ENCODE results near the gene CBLC.

Gene CBLC

GRCh38 chr19:44807652-44808462 lies 30.2 kb downstream of the CBLC start:
- DNase-seq = no peak

GRCh38 chr19:44808463-44809371 lies 31.0 kb downstream of the CBLC start, which contains the start of gene BCAM:
Gene BCAM (plus strand): TSS chr19:44809103. CDS start chr19:44809125, 22 bp downstream.
- peak; percentile 21 for ATAC-seq (replicated peaks)
- Mint-ChIP-seq H3K9me3 (no peaks in the 10 kb centered on the region), H3K27ac (no peak within 1 kb of the TSS), H3K27me3 (peaks cover 33 to 58% of the 10 kb centered on the region in 2 donors), H3K4me1 (ENCODE audit: low read depth in 2 of 2) (peaks cover 0 to 4% of the 10 kb centered on the region in 2 donors), H3K4me3 (peak within 1 kb of the TSS in 1 of 2 donors; percentile 48), H3K36me3 (ENCODE audit: insufficient read depth) (peaks cover 3% of the 10 kb centered on the region)
- DNase-seq = no peak

More at GRCh38 chr19:44807652-44808462, 30.2 kb downstream of the CBLC start:
- no peaks in the 10 kb centered on the region for H3K9me3 Mint-ChIP-seq
- H3K27ac Mint-ChIP-seq = no peak overlapping the region
- no peak for ATAC-seq (replicated peaks)
- peaks cover 3% of the 10 kb centered on the region for H3K36me3 Mint-ChIP-seq (ENCODE audit: insufficient read depth)
- H3K4me3 Mint-ChIP-seq = peak overlapping the region in 1 of 2 donors; percentile 48
- peaks cover 33 to 58% of the 10 kb centered on the region in 2 donors for H3K27me3 Mint-ChIP-seq
- H3K4me1 Mint-ChIP-seq (ENCODE audit: low read depth in 2 of 2) = peaks cover 0 to 4% of the 10 kb centered on the region in 2 donors

GRCh38 chr19:44809577-44810233 lies 32.0 kb downstream of the CBLC start:
- no peak for ATAC-seq (replicated peaks)
- H3K9me3 Mint-ChIP-seq = no peaks in the 10 kb centered on the region
- H3K27ac Mint-ChIP-seq = no peak overlapping the region
- H3K4me1 Mint-ChIP-seq (ENCODE audit: low read depth in 2 of 2) = peaks cover 0 to 4% of the 10 kb centered on the region in 2 donors
- H3K4me3 Mint-ChIP-seq = peak overlapping the region in 1 of 2 donors; percentile 27
- H3K36me3 Mint-ChIP-seq (ENCODE audit: insufficient read depth) = peaks cover 3% of the 10 kb centered on the region
- DNase-seq = no peak
- H3K27me3 Mint-ChIP-seq = peaks cover 33 to 58% of the 10 kb centered on the region in 2 donors

GRCh38 chr19:44810234-44811121 lies 32.8 kb downstream of the CBLC start:
- peaks cover 3% of the 10 kb centered on the region for H3K36me3 Mint-ChIP-seq (ENCODE audit: insufficient read depth)

GRCh38 chr19:44811122-44811419 lies 33.4 kb downstream of the CBLC start:
- Mint-ChIP-seq H3K27me3 (peaks cover 33 to 58% of the 10 kb centered on the region in 2 donors), H3K27ac (no peak overlapping the region), H3K9me3 (no peaks in the 10 kb centered on the region), H3K36me3 (ENCODE audit: insufficient read depth) (peaks cover 3% of the 10 kb centered on the region), H3K4me3 (no peak overlapping the region), H3K4me1 (ENCODE audit: low read depth in 2 of 2) (peaks cover 0 to 4% of the 10 kb centered on the region in 2 donors)
- ATAC-seq (replicated peaks) = no peak
- DNase-seq = no peak

More at GRCh38 chr19:44810234-44811121, 32.8 kb downstream of the CBLC start:
- Mint-ChIP-seq H3K9me3 (no peaks in the 10 kb centered on the region), H3K27ac (no peak overlapping the region), H3K4me1 (ENCODE audit: low read depth in 2 of 2) (peaks cover 0 to 4% of the 10 kb centered on the region in 2 donors), H3K4me3 (no peak overlapping the region), H3K27me3 (peaks cover 33 to 58% of the 10 kb centered on the region in 2 donors)
- ATAC-seq (replicated peaks) (no peak), DNase-seq (no peak)

GRCh38 chr19:44812142-44812718 lies 34.5 kb downstream of the CBLC start:
- Mint-ChIP-seq H3K9me3 (no peaks in the 10 kb centered on the region), H3K36me3 (ENCODE audit: insufficient read depth) (no peaks in the 10 kb centered on the region), H3K4me3 (no peak overlapping the region), H3K4me1 (ENCODE audit: low read depth in 2 of 2) (peaks cover 0 to 4% of the 10 kb centered on the region in 2 donors), H3K27me3 (peaks cover 33 to 50% of the 10 kb centered on the region in 2 donors), H3K27ac (no peak overlapping the region)
- DNase-seq (no peak), ATAC-seq (replicated peaks) (no peak)

GRCh38 chr19:44813070-44813840 lies 35.6 kb downstream of the CBLC start:
- no peak overlapping the region for H3K27ac Mint-ChIP-seq
- no peak for DNase-seq
- no peak overlapping the region for H3K4me3 Mint-ChIP-seq
- H3K36me3 Mint-ChIP-seq (ENCODE audit: insufficient read depth) = no peaks in the 10 kb centered on the region
- H3K27me3 Mint-ChIP-seq = peaks cover 30 to 41% of the 10 kb centered on the region in 2 donors
- no peak for ATAC-seq (replicated peaks)
- no peaks in the 10 kb centered on the region for H3K9me3 Mint-ChIP-seq
- H3K4me1 Mint-ChIP-seq (ENCODE audit: low read depth in 2 of 2) = peaks cover 0 to 4% of the 10 kb centered on the region in 2 donors

GRCh38 chr19:44813841-44814470 lies 36.3 kb downstream of the CBLC start:
- no peak for DNase-seq
- H3K27me3 Mint-ChIP-seq = peaks cover 26 to 38% of the 10 kb centered on the region in 2 donors
- H3K4me1 Mint-ChIP-seq (ENCODE audit: low read depth in 2 of 2) = no peaks in the 10 kb centered on the region
- no peak overlapping the region for H3K4me3 Mint-ChIP-seq
- no peaks in the 10 kb centered on the region for H3K36me3 Mint-ChIP-seq (ENCODE audit: insufficient read depth)
- H3K27ac Mint-ChIP-seq = no peak overlapping the region
- no peaks in the 10 kb centered on the region for H3K9me3 Mint-ChIP-seq
- no peak for ATAC-seq (replicated peaks)

- Mint-ChIP-seq H3K4me3 (no peak overlapping the region), H3K27me3 (peaks cover 22 to 38% of the 10 kb centered on the region in 2 donors)
Measured at GRCh38 chr19:44814517-44814916, 36.8 kb downstream of the CBLC start.

GRCh38 chr19:44816301-44816700 lies 38.6 kb downstream of the CBLC start:
- H3K4me3 Mint-ChIP-seq = no peak overlapping the region
- ATAC-seq (replicated peaks) = no peak
- no peak overlapping the region for H3K27ac Mint-ChIP-seq
- no peak for DNase-seq
- no peaks in the 10 kb centered on the region for H3K36me3 Mint-ChIP-seq (ENCODE audit: insufficient read depth)
- peaks cover 14 to 32% of the 10 kb centered on the region in 2 donors for H3K27me3 Mint-ChIP-seq
- no peaks in the 10 kb centered on the region for H3K4me1 Mint-ChIP-seq (ENCODE audit: low read depth in 2 of 2)
- no peaks in the 10 kb centered on the region for H3K9me3 Mint-ChIP-seq

More at GRCh38 chr19:44814517-44814916, 36.8 kb downstream of the CBLC start:
- no peak for ATAC-seq (replicated peaks)
- H3K27ac Mint-ChIP-seq = no peak overlapping the region
- no peaks in the 10 kb centered on the region for H3K36me3 Mint-ChIP-seq (ENCODE audit: insufficient read depth)
- no peaks in the 10 kb centered on the region for H3K4me1 Mint-ChIP-seq (ENCODE audit: low read depth in 2 of 2)
- no peaks in the 10 kb centered on the region for H3K9me3 Mint-ChIP-seq
- DNase-seq = no peak

GRCh38 chr19:44817725-44818465 lies 40.2 kb downstream of the CBLC start:
- H3K27me3 Mint-ChIP-seq = peaks cover 7 to 36% of the 10 kb centered on the region in 2 donors
- H3K36me3 Mint-ChIP-seq (ENCODE audit: insufficient read depth) = no peaks in the 10 kb centered on the region
- no peak for ATAC-seq (replicated peaks)
- H3K4me1 Mint-ChIP-seq (ENCODE audit: low read depth in 2 of 2) = no peaks in the 10 kb centered on the region
- no peak overlapping the region for H3K4me3 Mint-ChIP-seq
- H3K9me3 Mint-ChIP-seq = no peaks in the 10 kb centered on the region
- DNase-seq = no peak
- no peak overlapping the region for H3K27ac Mint-ChIP-seq

Measured in effector memory CD8-positive, alpha-beta T cell (primary cell).